ENCODE data around the gene CACNG3. TPM values are rescaled to one million over a fixed set of nuclear protein-coding genes. Genes with fewer than 3 reads are reported as not detected.

Gene CACNG3
- total RNA-seq, 2 donors from 2014 or later, result not detected

- Histone ChIP-seq H3K4me1 (ENCODE audit: control insufficient read depth, insufficient read depth, low read length) (no peaks in the 10 kb centered on the region), H3K9me3 (ENCODE audit: control insufficient read depth, low read length) (no peaks in the 10 kb centered on the region), H3K36me3 (ENCODE audit: control insufficient read depth, insufficient read depth, low read length) (no peaks in the 10 kb centered on the region), H3K27me3 (ENCODE audit: control insufficient read depth, insufficient read depth, low read length, poor library complexity, severe bottlenecking) (peaks cover 58% of the 10 kb centered on the region), H3K9ac (ENCODE audit: extremely low read depth, low read length, poor library complexity, severe bottlenecking) (no peak overlapping the region), H3K4me3 (ENCODE audit: low read length) (no peak overlapping the region), H3K27ac (ENCODE audit: low read depth, low read length) (no peak overlapping the region)
- no peaks in the 10 kb centered on the region for H3K36me3 Mint-ChIP-seq (ENCODE audit: low read depth)
- no peak overlapping the region for H3K27ac Mint-ChIP-seq
- peaks cover 46% of the 10 kb centered on the region for H3K27me3 Mint-ChIP-seq (ENCODE audit: insufficient read depth)
- DNase-seq, result no peak
- H3K4me3 Mint-ChIP-seq, result no peak overlapping the region
- no peaks in the 10 kb centered on the region for H3K9me3 Mint-ChIP-seq
- peaks cover 12% of the 10 kb centered on the region for H3K4me1 Mint-ChIP-seq
- no CpG with 5 or more reads among the region's 1 CpG for WGBS, 2 experiments (ENCODE audit: insufficient coverage in 1 of 2, insufficient read length in 1 of 2)
- TF ChIP-seq, protein P1, sequence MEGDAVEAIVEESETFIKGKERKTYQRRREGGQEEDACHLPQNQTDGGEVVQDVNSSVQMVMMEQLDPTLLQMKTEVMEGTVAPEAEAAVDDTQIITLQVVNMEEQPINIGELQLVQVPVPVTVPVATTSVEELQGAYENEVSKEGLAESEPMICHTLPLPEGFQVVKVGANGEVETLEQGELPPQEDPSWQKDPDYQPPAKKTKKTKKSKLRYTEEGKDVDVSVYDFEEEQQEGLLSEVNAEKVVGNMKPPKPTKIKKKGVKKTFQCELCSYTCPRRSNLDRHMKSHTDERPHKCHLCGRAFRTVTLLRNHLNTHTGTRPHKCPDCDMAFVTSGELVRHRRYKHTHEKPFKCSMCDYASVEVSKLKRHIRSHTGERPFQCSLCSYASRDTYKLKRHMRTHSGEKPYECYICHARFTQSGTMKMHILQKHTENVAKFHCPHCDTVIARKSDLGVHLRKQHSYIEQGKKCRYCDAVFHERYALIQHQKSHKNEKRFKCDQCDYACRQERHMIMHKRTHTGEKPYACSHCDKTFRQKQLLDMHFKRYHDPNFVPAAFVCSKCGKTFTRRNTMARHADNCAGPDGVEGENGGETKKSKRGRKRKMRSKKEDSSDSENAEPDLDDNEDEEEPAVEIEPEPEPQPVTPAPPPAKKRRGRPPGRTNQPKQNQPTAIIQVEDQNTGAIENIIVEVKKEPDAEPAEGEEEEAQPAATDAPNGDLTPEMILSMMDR (conservative IDR thresholded peaks at IDR 0.05), result no peak
These were observed 2.7 kb downstream of the CACNG3 start for GRCh38 chr16:24258791-24259190.

DNA sequence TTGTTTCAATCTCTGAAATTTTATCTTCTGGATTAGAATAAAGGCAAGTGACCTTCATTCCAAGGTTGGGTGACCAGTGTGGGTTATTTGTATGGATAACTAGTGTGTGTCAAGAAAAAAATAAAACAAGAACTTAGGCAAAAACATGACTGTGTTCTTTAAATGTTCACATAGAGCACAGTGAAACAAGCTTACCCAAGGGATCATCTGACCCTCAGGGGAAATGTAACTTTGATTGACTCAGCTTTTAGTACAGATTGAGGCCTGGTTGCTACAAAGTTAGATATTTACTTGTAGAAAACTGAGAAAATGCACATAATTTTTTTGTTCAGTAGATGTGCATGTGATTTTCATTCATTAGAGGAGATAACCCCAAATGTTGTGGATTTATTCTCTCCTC is 6.7 kb downstream of the CACNG3 start:
- no peak for DNase-seq
- no peaks in the 10 kb centered on the region for H3K4me1 ChIP-seq (ENCODE audit: control insufficient read depth, insufficient read depth, low read length)
- H3K4me1 Mint-ChIP-seq, result no peaks in the 10 kb centered on the region
- no peak overlapping the region for H3K27ac ChIP-seq (ENCODE audit: low read depth, low read length)
- TF ChIP-seq, protein P1 (conservative IDR thresholded peaks at IDR 0.05), result no peak
- no peak overlapping the region for H3K27ac Mint-ChIP-seq
- no peaks in the 10 kb centered on the region for H3K36me3 Mint-ChIP-seq (ENCODE audit: low read depth)
- H3K9me3 ChIP-seq (ENCODE audit: control insufficient read depth, low read length), result no peaks in the 10 kb centered on the region
- H3K4me3 ChIP-seq (ENCODE audit: low read length), result no peak overlapping the region
- H3K36me3 ChIP-seq (ENCODE audit: control insufficient read depth, insufficient read depth, low read length), result no peaks in the 10 kb centered on the region
- peaks cover 11% of the 10 kb centered on the region for H3K27me3 Mint-ChIP-seq (ENCODE audit: insufficient read depth)
- H3K4me3 Mint-ChIP-seq, result no peak overlapping the region
- H3K9ac ChIP-seq (ENCODE audit: extremely low read depth, low read length, poor library complexity, severe bottlenecking), result no peak overlapping the region
- no peaks in the 10 kb centered on the region for H3K9me3 Mint-ChIP-seq
- peaks cover 20% of the 10 kb centered on the region for H3K27me3 ChIP-seq (ENCODE audit: control insufficient read depth, insufficient read depth, low read length, poor library complexity, severe bottlenecking)

GRCh38 chr16:24270721-24271442 is 14.7 kb downstream of the CACNG3 start:
- H3K9me3 ChIP-seq (ENCODE audit: control insufficient read depth, low read length), result no peaks in the 10 kb centered on the region
- TF ChIP-seq, protein P1 (conservative IDR thresholded peaks at IDR 0.05), result no peak

More at GRCh38 chr16:24270721-24271442, 14.7 kb downstream of the CACNG3 start:
- H3K36me3 Mint-ChIP-seq (ENCODE audit: low read depth), result no peaks in the 10 kb centered on the region
- no peaks in the 10 kb centered on the region for H3K4me1 ChIP-seq (ENCODE audit: control insufficient read depth, insufficient read depth, low read length)
- no peak overlapping the region for H3K4me3 Mint-ChIP-seq
- H3K9me3 Mint-ChIP-seq, result peaks cover 4% of the 10 kb centered on the region
- no peak overlapping the region for H3K9ac ChIP-seq (ENCODE audit: extremely low read depth, low read length, poor library complexity, severe bottlenecking)
- peaks cover 5% of the 10 kb centered on the region for H3K27me3 Mint-ChIP-seq (ENCODE audit: insufficient read depth)
- no peak overlapping the region for H3K27ac Mint-ChIP-seq
- no peak overlapping the region for H3K4me3 ChIP-seq (ENCODE audit: low read length)
- no peak overlapping the region for H3K27ac ChIP-seq (ENCODE audit: low read depth, low read length)
- 79 to 83% methylated on average over 5 to 7 of the region's 7 CpGs for WGBS, 2 experiments (ENCODE audit: insufficient coverage in 1 of 2, insufficient read length in 1 of 2)
- DNase-seq, result no peak
- H3K27me3 ChIP-seq (ENCODE audit: control insufficient read depth, insufficient read depth, low read length, poor library complexity, severe bottlenecking), result no peaks in the 10 kb centered on the region
- H3K36me3 ChIP-seq (ENCODE audit: control insufficient read depth, insufficient read depth, low read length), result no peaks in the 10 kb centered on the region
- H3K4me1 Mint-ChIP-seq, result peaks cover 6% of the 10 kb centered on the region

Data from endodermal cell (in vitro differentiated cells).